OCI-LY3 (cell line): Measurements from ENCODE around the gene SERINC3.

ENCODE experiments used
- H2AFZ ChIP-seq: fragments of 200-600, 300-600 bp; shearing (Covaris generic); 2 replicates; pipeline ENCODE4 v1.6.0; 2014; ENCODE audit warnings: antibody characterized with exemption, low read depth, low read length
- H3K27ac ChIP-seq: fragments of 200-600, 300-600 bp; sonication (generic); 2 replicates; pipeline ENCODE4 v1.5.1; 2014; ENCODE audit warnings: mild to moderate bottlenecking, low read length, moderate library complexity, mixed read lengths
- H3K27me3 ChIP-seq: fragments of 200-600, 300-600 bp; sonication (generic); 2 replicates; pipeline ENCODE4 v1.6.1; 2014; ENCODE audit warnings: low read depth, low read length, mixed read lengths
- H3K36me3 ChIP-seq: fragments of 200-600, 300-600 bp; sonication (generic); replicated peaks from 2 replicates; pipeline ENCODE3; 2014; ENCODE audit warnings: low read depth, low read length, mixed read lengths
- H3K4me1 ChIP-seq: fragments of 300-600, 200-600 bp; sonication (generic); 2 replicates; pipeline ENCODE4 v1.6.1; 2014; ENCODE audit warnings: low read length, mixed read lengths
- H3K4me2 ChIP-seq: fragments of 200-600, 300-600 bp; sonication (generic); 2 replicates; pipeline ENCODE4 v1.6.1; 2014; ENCODE audit warnings: low read length, mixed read lengths
- H3K4me3 ChIP-seq: fragments of 300-600, 200-600 bp; sonication (generic); 2 replicates; pipeline ENCODE4 v1.5.1; 2014; ENCODE audit warnings: antibody characterized with exemption, mild to moderate bottlenecking, low read length, moderate library complexity
- H3K79me2 ChIP-seq: fragments of 300-600, 200-600 bp; shearing (Covaris generic); 2 replicates; pipeline ENCODE4 v1.6.1; 2014; ENCODE audit warnings: mild to moderate bottlenecking, low read length, mixed read lengths
- H3K9ac ChIP-seq: fragments of 300-600, 200-600 bp; shearing (Covaris generic); 2 replicates; pipeline ENCODE4 v1.6.0; 2014; ENCODE audit warnings: mild to moderate bottlenecking, low read length, moderate library complexity
- H3K9me3 ChIP-seq: fragments of 200-600, 300-600 bp; shearing (Covaris generic); 2 replicates; pipeline ENCODE4 v1.6.1; 2014; ENCODE audit warnings: low read length, mixed read lengths; ENCODE audit not compliant: insufficient read depth
- H4K20me1 ChIP-seq: fragments of 200-600, 300-600 bp; sonication (generic); 2 replicates; pipeline ENCODE4 v1.6.1; 2016; ENCODE audit warnings: low read length, mixed read lengths; ENCODE audit not compliant: insufficient read depth
- CTCF ChIP-seq: fragments of 200-600, 300-600 bp; sonication (generic); IDR thresholded peaks from 2 replicates; pipeline ENCODE4 v1.5.1; 2014; ENCODE audit warnings: antibody characterized with exemption, low read length, low read depth
- EZH2phosphoT487 ChIP-seq: fragments of 200-600 bp; shearing (Covaris generic); IDR thresholded peaks from 2 replicates; pipeline ENCODE4 v1.6.1; 2018; ENCODE audit warnings: antibody characterized with exemption, mixed run types, low read depth

The SERINC3 gene

DNA sequence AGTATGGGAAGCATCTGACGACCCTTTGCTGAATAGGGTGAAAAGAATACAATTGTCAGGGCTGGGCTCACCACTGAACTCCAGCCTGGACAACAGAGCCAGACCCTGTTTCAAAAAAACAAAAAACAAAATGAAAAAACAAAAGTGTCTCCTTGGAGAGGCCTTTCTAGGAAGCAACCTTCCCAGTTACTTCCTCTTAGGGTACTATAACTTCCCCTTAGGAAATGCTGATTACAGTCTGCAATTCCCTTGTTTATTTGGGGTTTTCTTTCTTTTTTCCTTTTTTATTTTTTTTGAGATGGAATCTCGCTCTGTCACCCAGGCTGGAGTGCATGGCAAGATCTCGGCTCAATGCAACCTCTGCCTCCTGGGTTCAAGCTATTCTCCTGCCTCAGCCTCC is 66.7 kb downstream of the SERINC3 start:
- Histone ChIP-seq H3K4me2 (no peak overlapping the region), H3K4me3 (no peak overlapping the region), H3K4me1 (no peaks in the 10 kb centered on the region), H3K36me3 (no peaks in the 10 kb centered on the region), H3K27ac (no peak overlapping the region), H3K27me3 (peaks cover 12% of the 10 kb centered on the region; the same call in 1 of the 2 replicates), H2AFZ (no peak overlapping the region), H3K9me3 (no peaks in the 10 kb centered on the region), H3K79me2 (no peaks in the 10 kb centered on the region), H3K9ac (no peak overlapping the region), H4K20me1 (no peaks in the 10 kb centered on the region)
- TF ChIP-seq CTCF = no peak
- TF ChIP-seq EZH2phosphoT487 = no peak

- Histone ChIP-seq H4K20me1 (no peaks in the 10 kb centered on the region), H3K36me3 (no peaks in the 10 kb centered on the region), H3K27ac (no peak overlapping the region), H3K4me3 (no peak overlapping the region), H3K4me1 (no peaks in the 10 kb centered on the region), H3K9me3 (no peaks in the 10 kb centered on the region), H3K9ac (no peak overlapping the region), H2AFZ (no peak overlapping the region), H3K4me2 (no peak overlapping the region), H3K27me3 (peaks cover 12% of the 10 kb centered on the region; the same call in 1 of the 2 replicates), H3K79me2 (no peaks in the 10 kb centered on the region)
- TF ChIP-seq EZH2phosphoT487 = no peak
- TF ChIP-seq CTCF = no peak
Observed at GRCh38 chr20:44454306-44454963, 67.4 kb downstream of the SERINC3 start.

DNA sequence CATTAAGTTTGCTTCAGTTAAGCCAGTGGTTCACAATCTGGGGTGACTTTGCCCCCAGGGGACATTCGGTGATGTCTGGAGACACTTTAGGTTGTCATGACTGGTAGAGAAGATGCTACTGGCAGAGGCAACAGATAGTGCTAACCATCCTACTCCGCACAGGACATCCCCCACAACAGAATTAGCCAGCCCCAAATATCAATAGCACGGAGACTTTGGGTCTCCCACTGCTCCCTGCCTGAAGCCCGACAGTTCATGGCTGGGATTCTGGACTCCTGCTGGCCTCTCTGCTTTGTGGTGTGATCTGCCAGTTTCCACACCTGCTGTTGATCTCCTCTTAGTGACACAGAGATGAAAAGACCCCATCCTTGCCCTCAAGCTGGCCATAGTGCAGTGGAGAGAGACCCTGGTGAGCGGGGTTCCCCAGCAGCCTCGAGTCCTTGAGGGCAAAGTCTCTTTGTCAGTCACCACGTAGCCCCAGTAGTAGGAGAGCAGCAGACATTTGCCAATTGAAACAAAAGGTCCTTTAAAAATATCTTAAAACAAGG is 70.9 kb downstream of the SERINC3 start:
- Histone ChIP-seq H3K79me2 (no peaks in the 10 kb centered on the region), H3K9ac (no peak overlapping the region), H3K4me3 (no peak overlapping the region), H3K4me2 (no peak overlapping the region), H3K27ac (no peak overlapping the region), H3K36me3 (no peaks in the 10 kb centered on the region), H4K20me1 (no peaks in the 10 kb centered on the region), H3K27me3 (peaks cover 12% of the 10 kb centered on the region; the same call in 1 of the 2 replicates), H2AFZ (no peak overlapping the region), H3K9me3 (no peaks in the 10 kb centered on the region), H3K4me1 (peaks cover 6% of the 10 kb centered on the region)
- TF ChIP-seq CTCF = no peak
- no peak for TF ChIP-seq EZH2phosphoT487

DNA sequence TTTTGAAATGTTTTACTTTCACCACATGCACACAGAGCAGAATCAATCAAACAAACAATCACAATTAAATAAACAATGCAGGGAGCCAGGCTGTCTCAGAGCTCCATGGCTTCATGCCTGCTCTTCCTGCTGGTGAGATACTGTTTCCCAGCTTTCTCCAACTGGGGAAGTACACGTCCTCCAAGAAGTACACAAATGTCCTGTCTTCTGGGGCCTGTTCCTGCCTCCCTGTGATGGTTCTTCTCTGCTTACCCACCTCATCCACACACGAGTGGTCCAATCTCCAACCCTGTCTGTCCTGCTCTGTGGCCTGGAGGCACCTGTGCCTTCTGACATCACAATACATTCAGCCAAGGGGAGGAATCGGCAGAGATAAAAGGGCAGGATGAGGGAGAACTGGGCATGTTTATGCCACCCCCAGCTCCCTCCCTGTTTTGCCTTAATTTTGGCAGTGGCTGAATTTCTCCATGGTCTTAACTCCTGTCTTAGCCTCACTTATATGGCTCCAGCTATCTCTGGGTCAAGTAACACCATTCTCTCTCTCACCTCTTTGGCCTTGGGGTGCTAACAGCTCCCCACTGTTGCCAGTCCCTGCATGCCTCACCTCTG is 71.5 kb downstream of the SERINC3 start:
- no peak for TF ChIP-seq EZH2phosphoT487
- TF ChIP-seq CTCF = no peak
- H3K36me3 ChIP-seq = no peaks in the 10 kb centered on the region
- no peak overlapping the region for H2AFZ ChIP-seq
- no peaks in the 10 kb centered on the region for H3K79me2 ChIP-seq
- no peak overlapping the region for H3K4me2 ChIP-seq
- H3K27me3 ChIP-seq = peaks cover 14% of the 10 kb centered on the region; the same call in 1 of the 2 replicates
- no peak overlapping the region for H3K27ac ChIP-seq
- no peaks in the 10 kb centered on the region for H4K20me1 ChIP-seq
- H3K4me3 ChIP-seq = no peak overlapping the region
- peaks cover 6% of the 10 kb centered on the region for H3K4me1 ChIP-seq
- no peaks in the 10 kb centered on the region for H3K9me3 ChIP-seq
- no peak overlapping the region for H3K9ac ChIP-seq
